ENCODE results near the gene ZDHHC18. TPM values are rescaled to one million over a fixed set of nuclear protein-coding genes. Genes with fewer than 3 reads are reported as not detected.

ZDHHC18 gene
- total and polyA plus RNA-seq, 2 of the 8 experiments (the other 6 are each of a cell fraction or from before 2014, with no cell fraction given), result 29.7 to 49.8 TPM

- H3K27me3 ChIP-seq (replicated peaks in 1 of 4; ENCODE audit: control insufficient read depth in 3 of 4, extremely low read depth in 1 of 4, insufficient read depth in 3 of 4, low read length in 3 of 4), result no peaks in the 10 kb centered on the region
- H3K4me2 ChIP-seq (ENCODE audit: insufficient read depth in 1 of 2, low read depth in 2 of 2, low read length in 2 of 2), result peak within 1 kb of the TSS; percentile 79 to 98
- peak within 1 kb of the TSS; percentile 61 for H3K56ac ChIP-seq (replicated peaks; ENCODE audit: insufficient read length, low read depth, low read length)
- ChIA-PET POLR2A (ENCODE audit: partially characterized antibody) (interaction anchor here (0.6 to 11.6 kb wide), 16 partner anchors 9 to 407 kb away, joined by 3 to 118 read pairs (median 4); partner anchors contain the start of genes ARID1A and GPATCH3), CTCF (ENCODE audit: partially characterized antibody) (interaction anchor here (0.9 to 6.9 kb wide), 36 partner anchors 9 to 437 kb away, joined by 3 to 121 read pairs (median 6); no protein-coding TSS in a partner anchor)
- peak within 1 kb of the TSS; percentile 98 for H4K5ac ChIP-seq (ENCODE audit: insufficient read length, low read depth, low read length)
- no peaks in the 10 kb centered on the region for H4K20me1 ChIP-seq (replicated peaks in 1 of 2; ENCODE audit: control insufficient read depth in 1 of 2, insufficient read depth in 2 of 2, low read length in 2 of 2)
- peaks cover 14% of the 10 kb centered on the region for H3K23me2 ChIP-seq (ENCODE audit: low read depth, low read length)
- WGBS, 2 experiments (ENCODE audit: extremely low coverage in 1 of 2, insufficient coverage in 1 of 2, insufficient read length in 1 of 2, insufficient replicate concordance in 2 of 2, low coverage in 1 of 2, low lambda C conversion rate in 2 of 2, missing lambda C conversion rate in 1 of 2), result 2% methylated on average over 37 of the region's 63 CpGs; no CpG with 5 or more reads in 1 of the 2 experiments
- DNase-seq (ENCODE audit: low read depth in 1 of 2, low spot score in 2 of 2), result peak in 1 of 2 experiments; percentile 95
- H3K79me2 ChIP-seq (ENCODE audit: control insufficient read depth in 1 of 2, insufficient read depth in 2 of 2, low read length in 2 of 2), result no peaks in the 10 kb centered on the region
- FAIRE-seq, result no peak
- peaks cover 0 to under 1% (median 0%) of the 10 kb centered on the region in 4 experiments; a peak in 1 of 8 replicates for H3K36me3 ChIP-seq (ENCODE audit: control insufficient read depth in 2 of 4, insufficient read depth in 4 of 4, low read length in 3 of 4)
- H3K14ac ChIP-seq (ENCODE audit: insufficient read length), result no peak within 1 kb of the TSS
- peak within 1 kb of the TSS; percentile 63 to 84 (median 73) for H3K4me3 ChIP-seq (ENCODE audit: extremely low read depth in 1 of 4, insufficient read depth in 2 of 4, low read depth in 3 of 4, low read length in 4 of 4)
- no peak within 1 kb of the TSS for H2BK120ac ChIP-seq (replicated peaks; ENCODE audit: low read depth, low read length)
- no peak within 1 kb of the TSS for H2AK5ac ChIP-seq (ENCODE audit: low read depth, low read length)
- peaks cover 7 to 18% (median 12%) of the 10 kb centered on the region in 4 experiments; a peak in 6 of 7 replicates for H3K4me1 ChIP-seq (replicated peaks in 1 of 4; ENCODE audit: control insufficient read depth in 3 of 4, insufficient read depth in 4 of 4, low read length in 3 of 4)
- peak within 1 kb of the TSS; percentile 94; the same call in 1 of the 2 replicates for H4K8ac ChIP-seq (ENCODE audit: extremely low read depth, insufficient read depth, low read length)
- H3K9me3 ChIP-seq (ENCODE audit: insufficient read depth in 2 of 2, low read depth in 1 of 2, low read length in 1 of 2), result no peaks in the 10 kb centered on the region
- H2BK15ac ChIP-seq (ENCODE audit: low read length), result no peak within 1 kb of the TSS
- no peaks in the 10 kb centered on the region for H3K79me1 ChIP-seq (ENCODE audit: low read depth, low read length)
- no peak within 1 kb of the TSS for H2BK20ac ChIP-seq (ENCODE audit: low read length)
- peak within 1 kb of the TSS; percentile 86 for H2BK12ac ChIP-seq (ENCODE audit: low read depth, low read length)
- H2AFZ ChIP-seq (ENCODE audit: low read length), result no peak within 1 kb of the TSS; the same call in 1 of the 2 replicates
- H3K9ac ChIP-seq (replicated peaks in 1 of 4; ENCODE audit: extremely low read depth in 1 of 4, low read depth in 3 of 4, low read length in 3 of 4), result peak within 1 kb of the TSS; percentile 73 to 86 (median 80)
- peak within 1 kb of the TSS; percentile 92 for H3K18ac ChIP-seq (ENCODE audit: extremely low read depth, low read length)
- peak within 1 kb of the TSS; percentile 81 for H3K27ac ChIP-seq (ENCODE audit: low read depth, low read length)
- H4K91ac ChIP-seq (replicated peaks; ENCODE audit: insufficient read length, low read length), result peak within 1 kb of the TSS; percentile 76
- H3K4ac ChIP-seq (replicated peaks; ENCODE audit: insufficient read length, low read depth, low read length), result peak within 1 kb of the TSS; percentile 46
- peak within 1 kb of the TSS; percentile 72 for H2BK5ac ChIP-seq (ENCODE audit: low read depth, low read length)
- no peak within 1 kb of the TSS for H3K23ac ChIP-seq (ENCODE audit: insufficient read length)
- peak; percentile 50 for TF ChIP-seq TAF1 (IDR thresholded peaks at IDR 0.05; ENCODE audit: low read depth, low read length)
- peak; percentile 27 for TF ChIP-seq TAF7 (optimal IDR thresholded peaks at IDR 0.05; ENCODE audit: borderline replicate concordance, low read depth, low read length)
- TF ChIP-seq SP1 (IDR thresholded peaks at IDR 0.05; ENCODE audit: low read depth, low read length), result no peak
- TF ChIP-seq SP4 (IDR thresholded peaks at IDR 0.05; ENCODE audit: low read length), result no peak; the same call in 1 of the 2 replicates
- no peak for TF ChIP-seq JUN (IDR thresholded peaks at IDR 0.05; ENCODE audit: low read depth, low read length)
- TF ChIP-seq CREB1 (IDR thresholded peaks at IDR 0.05), result peak; percentile 5
- no peak for TF ChIP-seq MAFK (IDR thresholded peaks at IDR 0.05; ENCODE audit: low read depth, low read length)
- no peak for TF ChIP-seq ZNF274 (IDR thresholded peaks at IDR 0.05; ENCODE audit: borderline replicate concordance, extremely low read depth, low read length)
- peak; percentile 79 for TF ChIP-seq PHF8 (conservative IDR thresholded peaks at IDR 0.05; ENCODE audit: low read depth, low read length)
- TF ChIP-seq, protein P1, sequence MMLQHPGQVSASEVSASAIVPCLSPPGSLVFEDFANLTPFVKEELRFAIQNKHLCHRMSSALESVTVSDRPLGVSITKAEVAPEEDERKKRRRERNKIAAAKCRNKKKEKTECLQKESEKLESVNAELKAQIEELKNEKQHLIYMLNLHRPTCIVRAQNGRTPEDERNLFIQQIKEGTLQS (IDR thresholded peaks at IDR 0.05; ENCODE audit: insufficient read depth, low read depth, low read length), result no peak
Observed at GRCh38 chr1:26787706-26788514, 38.6 kb upstream of the ZDHHC18 start, which contains the start of gene PIGV. Gene PIGV, plus strand, starts transcription at chr1:26787950. Its CDS starts 2,866 bp downstream, at chr1:26790816.

All from H1 (cell line).